DND-41 (cell line): ENCODE results near the gene ZSWIM6.

Experiments used
- ATAC-seq: fragments of 200-7000 bp; cut with Tn5 transposase; 3 replicates; pipeline ENCODE4 v1.9.1; 2021; ENCODE audit warnings: low read depth; ENCODE audit not compliant: insufficient read depth
- DNase-seq: peaks from one replicate; pipeline ENCODE4 v3.0.0-alpha.2; 2020
- H2AFZ ChIP-seq: 2 replicates; pipeline ENCODE4 v1.6.0; 2012; ENCODE audit warnings: low read depth, low read length
- H3K27ac ChIP-seq: 2 replicates; pipeline ENCODE4 v1.5.1; 2012; ENCODE audit warnings: low read length, inconsistent platforms
- H3K27me3 ChIP-seq: fragments of 200-600 bp; sonication (generic); 2 replicates; pipeline ENCODE4 v1.6.0; 2012; ENCODE audit warnings: low read length, mild to moderate bottlenecking, inconsistent platforms; ENCODE audit not compliant: insufficient read depth, poor library complexity
- H3K36me3 ChIP-seq: 2 replicates; pipeline ENCODE4 v1.5.1; 2012; ENCODE audit warnings: low read length, inconsistent platforms; ENCODE audit not compliant: insufficient read depth
- H3K4me1 ChIP-seq: 2 replicates; pipeline ENCODE4 v1.5.1; 2012; ENCODE audit warnings: mild to moderate bottlenecking, low read length; ENCODE audit not compliant: insufficient read depth
- H3K4me2 ChIP-seq: 2 replicates; pipeline ENCODE4 v1.6.0; 2012; ENCODE audit warnings: mild to moderate bottlenecking, moderate library complexity, low read length, inconsistent platforms; ENCODE audit not compliant: insufficient read depth
- H3K4me3 ChIP-seq, 2 experiments: fragments of 200-600 bp in 1 of 2; shearing (Covaris generic) in 1 of 2; 2 replicates each; pipeline ENCODE4 v1.5.1; 2012 to 2016; ENCODE audit warnings: inconsistent platforms in 2 of 2, low read length in 2 of 2, mild to moderate bottlenecking in 2 of 2, low read depth in 1 of 2, moderate library complexity in 1 of 2
- H3K79me2 ChIP-seq: 2 replicates; pipeline ENCODE4 v1.6.0; 2012; ENCODE audit warnings: low read length, inconsistent platforms; ENCODE audit not compliant: insufficient read depth
- H3K9ac ChIP-seq: 2 replicates; pipeline ENCODE4 v1.6.0; 2012; ENCODE audit warnings: low read depth, mild to moderate bottlenecking, inconsistent platforms, low read length, moderate library complexity
- H3K9me3 ChIP-seq: 2 replicates; pipeline ENCODE4 v1.5.1; 2012; ENCODE audit warnings: low read length, moderate library complexity, mild to moderate bottlenecking, inconsistent platforms; ENCODE audit not compliant: insufficient read depth, severe bottlenecking
- H4K20me1 ChIP-seq: 2 replicates; pipeline ENCODE4 v1.6.0; 2012; ENCODE audit warnings: low read length; ENCODE audit not compliant: insufficient read depth
- CTCF ChIP-seq: IDR thresholded peaks from 2 replicates; pipeline ENCODE4 v1.5.1; 2012; ENCODE audit warnings: borderline replicate concordance, low read length, moderate library complexity, mild to moderate bottlenecking; ENCODE audit not compliant: poor library complexity, severe bottlenecking; ENCODE audit errors: extremely low read depth
- EZH2 ChIP-seq: IDR thresholded peaks from 3 replicates; pipeline ENCODE4 v1.6.1; 2012; ENCODE audit warnings: borderline replicate concordance, low read depth, mild to moderate bottlenecking, moderate library complexity, low read length, inconsistent platforms; ENCODE audit not compliant: severe bottlenecking

ZSWIM6 gene

GRCh38 chr5:61401726-61402125, 69.7 kb downstream of the ZSWIM6 start:
- Histone ChIP-seq H3K27ac (no peak overlapping the region), H3K79me2 (no peaks in the 10 kb centered on the region), H3K4me1 (no peaks in the 10 kb centered on the region), H3K36me3 (no peaks in the 10 kb centered on the region), H3K4me2 (no peak overlapping the region), H3K4me3 (no peak overlapping the region), H2AFZ (no peak overlapping the region), H3K9me3 (no peaks in the 10 kb centered on the region), H4K20me1 (peaks cover 2% of the 10 kb centered on the region; the same call in 1 of the 2 replicates), H3K27me3 (no peaks in the 10 kb centered on the region), H3K9ac (no peak overlapping the region)
- no peak for ATAC-seq
- TF ChIP-seq CTCF (no peak), EZH2 (no peak)
- no peak for DNase-seq

GRCh38 chr5:61402244-61402823, 70.3 kb downstream of the ZSWIM6 start:
- H3K9me3 ChIP-seq: no peaks in the 10 kb centered on the region
- ATAC-seq (no peak), DNase-seq (no peak)
- no peaks in the 10 kb centered on the region for H3K27me3 ChIP-seq
- no peak overlapping the region for H3K4me2 ChIP-seq
- no peak for TF ChIP-seq EZH2
- TF ChIP-seq CTCF: no peak
- H3K79me2 ChIP-seq: no peaks in the 10 kb centered on the region
- no peak overlapping the region for H2AFZ ChIP-seq
- no peak overlapping the region for H3K27ac ChIP-seq
- H3K36me3 ChIP-seq: no peaks in the 10 kb centered on the region
- H4K20me1 ChIP-seq: peaks cover 2% of the 10 kb centered on the region; the same call in 1 of the 2 replicates
- no peak overlapping the region for H3K4me3 ChIP-seq
- no peak overlapping the region for H3K9ac ChIP-seq
- no peaks in the 10 kb centered on the region for H3K4me1 ChIP-seq

- H3K36me3 ChIP-seq: no peaks in the 10 kb centered on the region
- no peak overlapping the region for H2AFZ ChIP-seq
- no peak overlapping the region for H3K4me2 ChIP-seq
- no peaks in the 10 kb centered on the region for H3K79me2 ChIP-seq
- H3K9ac ChIP-seq: no peak overlapping the region
- no peaks in the 10 kb centered on the region; the same call in 1 of the 2 replicates for H3K4me1 ChIP-seq
- no peak for TF ChIP-seq CTCF
- no peak for TF ChIP-seq EZH2
- no peak for ATAC-seq
- DNase-seq: no peak
- no peaks in the 10 kb centered on the region for H3K9me3 ChIP-seq
- H4K20me1 ChIP-seq: peaks cover 6% of the 10 kb centered on the region; the same call in 1 of the 2 replicates
- H3K27ac ChIP-seq: no peak overlapping the region
- H3K27me3 ChIP-seq: no peaks in the 10 kb centered on the region
- no peak overlapping the region for H3K4me3 ChIP-seq
These were observed 71.2 kb downstream of the ZSWIM6 start for GRCh38 chr5:61402970-61403900.
